HUES6 (cell line): ENCODE data around the gene MPIG6B.
A peak's percentile ranks its signal among the peaks of the same experiment; 100 is the strongest.

Experiments used
- H3K27ac ChIP-seq: 2 replicates; pipeline ENCODE4 v1.7.0; 2013; ENCODE audit warnings: low read depth, mild to moderate bottlenecking, low read length, inconsistent platforms
- H3K27me3 ChIP-seq: 2 replicates; pipeline ENCODE4 v1.6.1; 2013; ENCODE audit warnings: low read length; ENCODE audit not compliant: control insufficient read depth, insufficient read depth
- H3K36me3 ChIP-seq: 2 replicates; pipeline ENCODE4 v1.6.1; 2013; ENCODE audit warnings: low read length; ENCODE audit not compliant: control insufficient read depth, insufficient read depth
- H3K4me1 ChIP-seq: 2 replicates; pipeline ENCODE4 v1.6.1; 2013; ENCODE audit warnings: low read length; ENCODE audit not compliant: control insufficient read depth, insufficient read depth
- H3K4me3 ChIP-seq: 2 replicates; pipeline ENCODE4 v1.5.1; 2013; ENCODE audit warnings: low read depth, low read length
- H3K9ac ChIP-seq: one replicate; pipeline ENCODE4 v1.6.1; 2013; ENCODE audit warnings: mild to moderate bottlenecking, low read length
- H3K9me3 ChIP-seq: 2 replicates; pipeline ENCODE4 v1.6.1; 2013; ENCODE audit warnings: low read depth, low read length; ENCODE audit not compliant: control insufficient read depth, insufficient read depth

The MPIG6B gene

GRCh38 chr6:31713991-31714684 is 9.0 kb upstream of the MPIG6B start:
- Histone ChIP-seq H3K9ac (peak overlapping the region; percentile 27), H3K36me3 (no peaks in the 10 kb centered on the region), H3K4me3 (no peak overlapping the region; the same call in 1 of the 2 replicates), H3K9me3 (no peaks in the 10 kb centered on the region), H3K27ac (peak overlapping the region; percentile 51; the same call in 1 of the 2 replicates), H3K4me1 (peaks cover 59% of the 10 kb centered on the region), H3K27me3 (no peaks in the 10 kb centered on the region)

GRCh38 chr6:31715022-31715958 is 7.9 kb upstream of the MPIG6B start, which contains the start of gene LY6G6D:
Gene LY6G6D (plus strand): TSS chr6:31715348. CDS start chr6:31715356, 8 bp downstream.
- H3K27ac ChIP-seq, result peak within 1 kb of the TSS; percentile 51; the same call in 1 of the 2 replicates

GRCh38 chr6:31717499-31718222 is 5.5 kb upstream of the MPIG6B start:
- H3K27me3 ChIP-seq, result no peaks in the 10 kb centered on the region
- no peaks in the 10 kb centered on the region for H3K36me3 ChIP-seq
- H3K4me3 ChIP-seq, result no peak overlapping the region
- H3K27ac ChIP-seq, result no peak overlapping the region
- H3K9ac ChIP-seq, result no peak overlapping the region
- peaks cover 47% of the 10 kb centered on the region for H3K4me1 ChIP-seq
- H3K9me3 ChIP-seq, result no peaks in the 10 kb centered on the region

More at GRCh38 chr6:31715022-31715958, 7.9 kb upstream of the MPIG6B start, which contains the start of gene LY6G6D:
- Histone ChIP-seq H3K27me3 (no peaks in the 10 kb centered on the region), H3K4me3 (no peak within 1 kb of the TSS), H3K9me3 (no peaks in the 10 kb centered on the region), H3K9ac (no peak within 1 kb of the TSS), H3K4me1 (peaks cover 59% of the 10 kb centered on the region), H3K36me3 (no peaks in the 10 kb centered on the region)

GRCh38 chr6:31718265-31718664 is 4.9 kb upstream of the MPIG6B start:
- Histone ChIP-seq H3K4me3 (no peak overlapping the region), H3K9ac (no peak overlapping the region), H3K27me3 (no peaks in the 10 kb centered on the region), H3K27ac (no peak overlapping the region), H3K36me3 (no peaks in the 10 kb centered on the region), H3K9me3 (no peaks in the 10 kb centered on the region), H3K4me1 (peaks cover 45% of the 10 kb centered on the region)

- H3K9ac ChIP-seq, result no peak overlapping the region
- H3K4me1 ChIP-seq, result peaks cover 39% of the 10 kb centered on the region
- no peaks in the 10 kb centered on the region for H3K27me3 ChIP-seq
- no peak overlapping the region for H3K4me3 ChIP-seq
- no peaks in the 10 kb centered on the region for H3K9me3 ChIP-seq
- H3K27ac ChIP-seq, result no peak overlapping the region
- no peaks in the 10 kb centered on the region for H3K36me3 ChIP-seq
Measured at GRCh38 chr6:31719001-31719400, 4.2 kb upstream of the MPIG6B start.

- peaks cover 27% of the 10 kb centered on the region for H3K4me1 ChIP-seq
- 0 out of 2 replicates have a peak, but pooled peaks cover 2% of the 10 kb centered on the region for H3K36me3 ChIP-seq
Measured at GRCh38 chr6:31720196-31720770, 2.9 kb upstream of the MPIG6B start.

GRCh38 chr6:31721351-31722020 is 1.7 kb upstream of the MPIG6B start, which contains the start of gene LY6G6C:
Gene LY6G6C (minus strand): TSS chr6:31721746. CDS start chr6:31721679, 67 bp downstream.
- Histone ChIP-seq H3K4me1 (peaks cover 22% of the 10 kb centered on the region), H3K9ac (no peak within 1 kb of the TSS), H3K9me3 (no peaks in the 10 kb centered on the region), H3K27ac (no peak within 1 kb of the TSS), H3K36me3 (peaks cover 13% of the 10 kb centered on the region), H3K4me3 (no peak within 1 kb of the TSS), H3K27me3 (no peaks in the 10 kb centered on the region)

More at GRCh38 chr6:31720196-31720770, 2.9 kb upstream of the MPIG6B start:
- Histone ChIP-seq H3K4me3 (no peak overlapping the region), H3K27me3 (no peaks in the 10 kb centered on the region), H3K9me3 (no peaks in the 10 kb centered on the region), H3K27ac (no peak overlapping the region), H3K9ac (no peak overlapping the region)

- Histone ChIP-seq H3K4me1 (peaks cover 22% of the 10 kb centered on the region), H3K27me3 (no peaks in the 10 kb centered on the region), H3K9ac (no peak overlapping the region), H3K9me3 (no peaks in the 10 kb centered on the region), H3K4me3 (no peak overlapping the region), H3K27ac (no peak overlapping the region), H3K36me3 (peaks cover 20% of the 10 kb centered on the region)
Measured at GRCh38 chr6:31722173-31722572, 1.0 kb upstream of the MPIG6B start.

GRCh38 chr6:31723980-31724691 is 963 bp downstream of the MPIG6B start:
- peaks cover 9% of the 10 kb centered on the region for H3K4me1 ChIP-seq
- H3K9me3 ChIP-seq, result no peaks in the 10 kb centered on the region
- H3K27me3 ChIP-seq, result no peaks in the 10 kb centered on the region
- no peak overlapping the region for H3K9ac ChIP-seq
- H3K36me3 ChIP-seq, result peaks cover 27% of the 10 kb centered on the region
- no peak overlapping the region for H3K27ac ChIP-seq
- no peak overlapping the region for H3K4me3 ChIP-seq
